Stimulated activated CD4-positive, alpha-beta T cell treated with anti-CD3 and anti-CD28 coated beads, Interleukin-12 subunit alpha, Interleukin-12 subunit beta, amount 100 ng/mL, for 24 hours (primary cell): ENCODE measurements around the gene DAZAP2.
A peak's percentile ranks its signal among the peaks of the same experiment; 100 is the strongest.

Experiments
- DNase-seq, 2 experiments: peaks; one replicate each; pipeline ENCODE4 v3.0.0-alpha.2; 2020; ENCODE audit warnings: low read depth in 2 of 2

DAZAP2 gene

GRCh38 chr12:51238510-51239334 lies at the start of gene DAZAP2:
Gene DAZAP2 (plus strand): TSS chr12:51238826. CDS start chr12:51238908, 82 bp downstream.
- peak; percentile 89 to 96 for DNase-seq

DNA sequence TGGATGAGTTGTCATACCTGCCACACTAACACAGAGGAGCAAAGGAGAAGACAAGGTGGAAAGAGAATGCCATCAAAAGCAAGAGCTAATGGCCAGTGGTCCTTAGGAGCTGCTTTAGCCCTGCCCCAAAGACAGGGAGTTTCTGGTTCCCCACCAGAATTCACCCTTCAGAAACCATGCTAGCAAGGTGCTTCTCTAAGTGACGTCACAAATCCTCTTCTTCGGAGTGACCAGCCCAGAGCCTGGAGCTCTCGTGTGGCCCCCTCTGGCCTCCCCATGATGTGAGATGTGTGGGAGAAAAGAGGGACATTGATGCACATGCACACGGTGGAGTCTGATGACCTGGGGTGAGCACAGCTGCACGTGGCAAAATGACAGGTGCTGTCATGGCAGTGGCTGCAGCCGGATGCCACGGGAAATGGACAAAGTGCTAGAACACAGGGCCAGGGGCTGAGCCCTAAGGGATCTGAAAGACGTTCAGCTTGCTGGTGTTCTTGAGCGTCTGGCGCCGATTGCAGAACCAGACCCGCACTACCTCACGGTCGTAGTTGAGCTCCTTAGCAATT lies 48.8 kb upstream of the DAZAP2 start:
- no peak for DNase-seq

- DNase-seq = no peak
These were observed 47.8 kb upstream of the DAZAP2 start for GRCh38 chr12:51190820-51191219.

DNA sequence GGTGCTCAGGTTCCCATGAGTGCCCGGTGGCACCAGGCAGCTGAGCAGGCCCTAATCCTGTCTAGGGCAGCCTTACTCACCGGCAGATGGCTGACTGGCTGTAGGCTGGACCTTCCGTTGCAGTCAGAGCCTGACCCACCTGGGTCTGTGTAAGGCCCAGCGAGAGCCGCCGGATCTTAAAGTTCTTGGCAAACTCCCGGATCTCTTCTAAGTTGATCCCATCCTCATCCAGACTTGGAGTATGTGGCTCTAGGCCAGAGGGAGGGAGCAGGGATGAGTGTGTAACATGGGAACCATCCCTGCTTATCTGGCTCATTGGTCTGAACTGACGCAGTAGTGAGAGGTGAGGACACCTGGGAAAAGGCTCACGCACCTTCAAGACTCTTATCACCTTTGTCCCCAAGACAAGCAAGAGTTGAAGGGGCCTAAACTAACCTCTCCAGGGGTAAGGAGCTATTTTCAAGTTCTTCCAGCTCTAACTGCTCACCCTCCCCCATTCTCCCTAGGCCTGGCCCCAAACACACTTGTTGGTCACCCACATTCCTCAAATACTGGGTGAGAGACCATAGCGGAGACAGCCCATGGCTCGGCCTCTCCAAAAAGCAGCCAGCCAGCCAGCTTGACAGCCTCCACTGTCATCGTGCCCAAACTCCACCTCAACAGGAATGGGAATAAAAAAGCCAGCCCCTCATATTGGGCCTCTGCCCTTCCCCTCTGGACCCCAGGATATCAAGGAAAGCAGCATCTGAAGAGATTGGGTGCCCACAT lies 46.9 kb upstream of the DAZAP2 start:
- DNase-seq = no peak

GRCh38 chr12:51192284-51192671 lies 46.3 kb upstream of the DAZAP2 start:
- DNase-seq = no peak

DNA sequence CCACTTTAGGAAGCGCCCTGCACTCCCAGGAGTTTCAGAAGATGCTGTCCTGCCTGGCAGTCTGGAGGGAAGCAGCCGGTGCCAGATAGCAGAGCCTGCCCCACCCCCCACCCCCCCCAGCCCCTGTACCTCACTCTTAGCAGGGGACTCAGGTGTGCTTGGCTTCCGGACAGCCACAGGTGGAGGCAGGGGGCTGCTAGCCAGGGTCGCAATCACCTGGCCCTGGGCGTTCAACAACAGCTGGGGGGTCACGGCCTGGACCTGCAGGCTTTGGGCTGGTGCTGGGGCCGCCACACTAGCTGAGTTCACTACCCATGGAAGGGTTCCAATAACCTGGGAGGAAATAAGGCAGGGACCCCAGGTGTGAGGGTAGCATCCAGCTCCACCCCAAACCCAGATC lies 42.8 kb upstream of the DAZAP2 start:
- DNase-seq = no peak

DNA sequence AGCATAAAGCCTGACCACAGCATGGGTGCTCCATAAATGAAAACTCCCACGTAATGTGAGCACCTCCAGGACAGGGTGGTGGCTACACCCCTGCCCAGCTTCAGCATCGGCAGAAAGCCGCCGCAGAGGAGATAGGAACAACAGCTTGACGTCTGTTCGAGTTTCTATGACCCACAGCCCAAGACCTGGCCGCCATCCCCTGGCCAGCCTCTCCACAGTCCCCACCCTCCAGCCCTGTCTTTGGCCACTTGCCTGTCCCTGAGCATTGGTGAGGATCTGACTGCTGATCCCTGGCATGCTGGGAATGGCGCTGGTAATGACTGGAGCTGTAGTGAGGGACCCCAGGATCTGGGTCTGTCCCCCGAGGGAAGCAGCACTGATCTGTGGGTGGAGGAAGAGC lies 42.1 kb upstream of the DAZAP2 start:
- no peak for DNase-seq

DNA sequence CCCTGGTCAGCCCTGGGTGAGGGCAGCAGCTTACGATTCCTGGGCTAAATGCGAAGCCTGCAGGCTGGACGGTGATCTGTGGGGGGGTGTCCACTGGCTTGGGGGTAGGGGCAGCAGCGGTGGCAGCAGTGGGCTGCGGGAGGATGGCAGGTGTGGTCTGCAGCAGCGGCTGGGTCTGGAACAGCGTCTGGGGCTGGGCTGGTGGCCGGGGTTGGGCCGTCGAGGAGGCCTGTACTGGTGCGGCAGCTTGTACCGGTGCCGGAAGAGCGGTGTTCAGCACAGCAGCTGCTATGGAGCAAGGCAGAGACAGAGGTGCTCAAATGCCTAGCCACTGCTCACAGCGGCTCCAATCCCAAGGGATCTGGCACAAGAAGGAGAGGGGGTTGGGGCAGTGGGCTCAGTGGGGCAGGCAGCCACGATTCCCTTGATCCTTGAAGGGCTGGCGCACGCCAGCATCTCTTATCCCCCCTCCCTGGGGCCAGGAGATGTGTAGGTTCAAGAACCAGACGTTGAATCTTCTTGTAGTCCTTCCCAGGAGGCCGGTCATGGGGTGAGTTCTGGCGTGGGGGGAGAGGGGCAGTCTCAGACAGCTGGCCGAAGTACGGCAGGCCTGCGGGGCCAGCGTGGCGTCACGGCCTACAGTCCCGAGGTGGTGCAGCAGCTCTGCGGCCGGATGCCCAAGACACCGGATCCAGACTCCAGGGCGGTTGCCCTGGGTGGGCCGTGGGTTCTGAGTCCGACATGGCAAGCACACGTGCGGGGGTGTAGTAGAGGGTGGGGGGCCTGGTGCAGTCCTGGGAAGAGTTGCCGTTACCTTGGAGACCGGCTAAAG lies 40.7 kb upstream of the DAZAP2 start:
- no peak for DNase-seq

DNA sequence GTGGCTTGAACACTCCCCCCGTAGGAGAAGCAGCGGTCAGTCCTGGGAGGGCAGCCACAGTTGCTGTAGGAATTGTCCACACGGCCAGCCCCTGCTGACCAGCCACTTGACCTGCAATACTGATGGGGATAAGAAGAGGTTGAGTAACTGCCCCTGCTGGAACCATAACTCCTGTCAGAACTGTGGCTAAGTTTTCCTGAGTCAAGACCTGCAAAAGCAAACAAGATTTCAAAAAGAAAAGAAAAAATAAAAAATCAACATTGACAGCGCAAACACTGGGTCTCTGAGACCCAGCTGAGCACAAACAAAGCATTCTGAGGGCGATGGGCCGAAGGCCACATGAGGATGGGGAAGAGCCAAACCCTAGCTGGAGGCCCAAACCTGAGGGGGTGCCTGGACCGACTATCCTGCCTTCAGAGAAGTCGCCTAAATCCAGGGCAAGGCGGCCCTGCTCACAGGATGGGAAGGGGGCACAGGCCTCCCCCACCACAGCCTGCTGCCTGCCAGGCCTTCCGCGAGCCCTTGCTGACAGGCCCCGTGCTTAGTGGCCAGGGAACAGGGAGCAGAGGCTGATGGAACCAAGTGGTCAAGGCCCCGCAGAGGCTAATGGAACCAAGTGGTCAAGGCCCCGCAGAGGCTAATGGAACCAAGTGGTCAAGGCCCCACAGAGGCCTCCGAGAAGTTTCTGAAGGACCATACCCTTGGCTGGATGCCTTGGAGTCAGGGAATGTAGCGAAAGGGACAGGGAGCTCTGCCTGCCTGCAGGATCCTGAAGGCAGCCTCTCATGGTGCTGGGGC lies 39.9 kb upstream of the DAZAP2 start:
- DNase-seq = no peak

DNA sequence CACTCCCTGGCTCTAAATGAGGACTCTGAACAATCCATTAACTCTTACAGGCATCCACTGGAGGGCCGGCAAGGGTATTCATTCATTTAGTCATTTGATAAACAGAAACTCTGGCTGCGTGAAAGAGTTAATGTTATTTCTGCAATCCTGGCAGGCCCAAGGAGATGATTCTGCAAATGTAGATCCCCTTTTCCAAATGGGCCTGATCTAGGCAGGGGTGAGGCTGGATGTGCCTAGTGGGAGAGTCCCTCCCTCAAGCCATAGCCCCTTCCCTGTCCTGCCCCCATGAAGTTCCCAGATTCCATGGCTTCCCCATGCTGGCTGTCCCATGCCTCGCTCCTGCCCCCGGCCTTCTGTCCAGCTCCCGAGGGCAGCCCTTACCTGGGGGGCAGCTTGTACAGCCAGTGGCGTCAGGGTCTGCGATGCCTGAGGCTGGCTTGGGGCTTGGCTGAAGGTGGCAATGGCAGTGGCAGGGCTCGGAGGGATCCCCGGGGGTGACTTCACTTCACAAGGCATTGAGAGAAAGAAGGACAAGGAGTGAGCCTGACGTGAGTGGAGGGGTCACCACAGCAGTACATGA lies 39.2 kb upstream of the DAZAP2 start:
- no peak for DNase-seq

GRCh38 chr12:51200156-51200555 lies 38.5 kb upstream of the DAZAP2 start:
- no peak for DNase-seq

- DNase-seq = no peak
These were observed 37.8 kb upstream of the DAZAP2 start for GRCh38 chr12:51200806-51201205.

DNA sequence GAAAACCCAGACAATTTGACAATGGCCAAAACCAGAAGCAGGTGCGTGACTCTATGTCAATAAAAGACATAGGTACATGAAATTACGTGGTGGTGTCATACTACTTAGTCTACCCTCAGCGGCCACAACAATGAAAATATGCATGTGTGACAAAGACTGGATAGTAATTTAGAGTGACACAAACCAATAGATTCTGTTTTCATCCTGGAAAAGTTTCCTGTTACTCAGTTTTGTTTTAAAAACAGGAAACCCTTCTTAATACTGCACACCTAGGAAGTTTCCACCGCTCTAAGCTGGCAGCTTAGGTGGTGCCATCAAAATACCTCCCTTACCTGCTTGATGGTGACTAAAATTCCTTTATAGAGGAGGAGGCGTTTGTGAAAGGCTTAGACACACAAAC lies 35.9 kb upstream of the DAZAP2 start:
- DNase-seq = no peak

DNA sequence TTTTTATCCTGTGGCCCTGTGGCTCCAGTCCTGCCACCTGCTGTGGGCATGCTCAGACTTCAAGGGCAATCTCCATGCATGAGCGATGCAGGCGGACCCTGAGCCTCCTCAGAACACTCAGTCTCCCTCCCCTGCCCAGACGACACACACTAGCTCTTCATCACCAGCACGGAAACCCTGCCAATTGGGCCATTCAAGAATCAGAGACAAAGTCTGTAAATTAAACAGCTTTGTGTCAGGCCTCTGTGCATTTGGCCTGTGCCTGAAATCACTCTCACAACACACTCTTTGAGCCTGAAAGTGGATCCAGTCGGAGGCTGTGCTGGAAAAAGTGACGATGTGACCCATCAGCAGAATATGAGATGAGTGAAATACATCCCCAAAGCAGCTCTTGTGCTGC lies 33.3 kb upstream of the DAZAP2 start:
- no peak for DNase-seq

- no peak for DNase-seq
These were observed 30.5 kb upstream of the DAZAP2 start for GRCh38 chr12:51208016-51208660.

DNA sequence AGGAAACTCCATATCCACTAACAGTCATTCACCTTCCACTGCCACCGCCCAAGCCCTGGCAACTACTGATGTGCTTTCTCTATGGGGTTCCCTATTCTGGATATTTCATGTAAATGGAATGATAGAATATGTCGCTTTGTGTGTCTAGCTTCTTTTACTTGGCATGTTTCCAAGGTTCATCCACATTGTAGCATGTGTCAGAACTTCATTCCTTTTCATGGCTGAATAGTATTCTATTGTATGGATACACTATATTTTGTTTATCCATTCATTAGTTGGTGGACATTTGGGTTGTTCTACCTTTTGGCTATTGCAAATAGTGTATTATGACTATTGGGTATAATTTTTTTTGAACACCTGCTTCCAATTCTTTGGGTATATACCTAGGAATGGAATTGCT lies 29.4 kb upstream of the DAZAP2 start:
- no peak for DNase-seq

DNA sequence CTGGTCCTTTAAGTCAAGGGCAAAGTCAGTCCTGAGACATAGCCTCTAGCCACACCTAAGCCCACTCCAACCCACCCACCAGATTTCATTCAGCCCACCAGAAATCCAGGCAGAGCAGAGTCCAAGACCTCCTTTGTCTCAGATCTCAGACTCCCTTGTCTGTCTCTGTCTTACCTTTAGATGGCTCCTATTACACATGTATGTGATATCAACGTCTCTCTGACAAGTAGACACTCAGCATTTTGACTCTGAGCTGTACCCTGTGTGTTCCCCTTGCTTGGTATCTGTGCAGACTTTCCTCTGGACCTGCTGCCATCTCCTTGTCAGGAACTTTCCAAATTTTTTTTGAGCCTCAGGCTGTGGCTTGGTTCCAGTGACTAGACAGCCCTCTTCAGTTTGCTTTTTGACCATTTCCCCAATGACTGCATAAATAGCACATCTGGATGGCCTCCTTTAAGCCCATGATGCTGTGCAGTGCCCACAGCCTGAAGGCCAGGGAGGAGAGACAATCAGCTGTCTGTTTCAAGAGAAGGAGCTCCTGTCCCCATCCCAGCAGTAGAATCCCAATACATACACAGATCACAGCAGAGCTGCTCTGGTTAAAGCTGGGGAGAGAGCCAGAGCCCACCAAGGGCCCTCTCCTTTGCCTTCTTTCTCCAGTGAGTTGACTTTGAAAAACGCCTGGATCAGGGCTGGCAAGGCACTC lies 27.8 kb upstream of the DAZAP2 start:
- no peak for DNase-seq

DNA sequence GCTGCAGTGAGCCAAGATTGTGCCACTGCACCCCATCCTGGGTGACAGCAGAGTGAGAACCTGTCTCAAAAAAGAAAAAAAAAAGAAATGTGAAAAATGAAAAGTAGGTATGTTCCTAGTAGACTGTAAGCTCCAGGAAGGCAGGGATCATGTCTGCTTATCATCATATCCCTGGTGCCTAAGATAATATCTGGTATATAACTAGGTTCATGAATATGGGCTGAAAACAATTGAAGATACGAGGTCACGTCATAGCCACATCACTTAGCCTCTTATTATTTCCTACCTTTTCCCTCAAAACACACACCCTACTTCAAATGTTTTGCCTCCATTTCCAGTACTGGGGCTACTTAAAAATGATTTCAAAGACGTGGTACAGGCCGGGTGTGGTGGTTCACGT lies 23.7 kb upstream of the DAZAP2 start:
- DNase-seq = no peak

GRCh38 chr12:51216642-51217041 lies 22.0 kb upstream of the DAZAP2 start:
- no peak for DNase-seq
